H1 (cell line): ENCODE measurements around the gene CBARP. TPM values are rescaled to one million over a fixed set of nuclear protein-coding genes. Genes with fewer than 3 reads are reported as not detected.

Experiments
- CTCF ChIA-PET: fragments of 300-600 bp; sonication (Branson Sonifier 250); formaldehyde crosslinking; loops from one replicate; lab custom pipeline; 2021; ENCODE audit not compliant: partially characterized antibody; lab: Charles Lee
- POLR2A ChIA-PET: fragments of 300-600 bp; sonication (Branson Sonifier 250); formaldehyde crosslinking; loops from one replicate; lab custom pipeline; 2021; ENCODE audit warnings: inconsistent platforms; ENCODE audit not compliant: partially characterized antibody; lab: Charles Lee
- DNase-seq, 2 experiments: peaks; one replicate each; pipeline versions ENCODE4 v3.0.0 to v3.0.0-alpha.2; 2010 to 2022; ENCODE audit warnings: low spot score in 2 of 2, low read depth in 1 of 2, mixed read lengths in 1 of 2
- FAIRE-seq: peaks from 2 replicates; lab custom pipeline; 2011; peaks lifted over from hg19 to GRCh38; lab: Jason Lieb, UNC
- H2AFZ ChIP-seq: 2 replicates; pipeline ENCODE4 v1.8.1; 2012; ENCODE audit warnings: low read length, inconsistent platforms
- H2AK5ac ChIP-seq: 2 replicates; pipeline ENCODE4 v1.6.1; 2013; ENCODE audit warnings: low read depth, low read length
- H2BK120ac ChIP-seq: replicated peaks from 2 replicates; pipeline ENCODE3; 2013; ENCODE audit warnings: low read depth, low read length, inconsistent platforms
- H2BK12ac ChIP-seq: 2 replicates; pipeline ENCODE4 v1.6.1; 2013; ENCODE audit warnings: low read depth, low read length
- H2BK15ac ChIP-seq: 2 replicates; pipeline ENCODE4 v1.6.1; 2013; ENCODE audit warnings: low read length
- H2BK20ac ChIP-seq: 2 replicates; pipeline ENCODE4 v1.6.1; 2013; ENCODE audit warnings: low read length
- H2BK5ac ChIP-seq: 2 replicates; pipeline ENCODE4 v1.6.1; 2013; ENCODE audit warnings: low read depth, low read length
- H3K14ac ChIP-seq: 2 replicates; pipeline ENCODE4 v1.6.1; 2013; ENCODE audit warnings: inconsistent platforms; ENCODE audit not compliant: insufficient read length
- H3K18ac ChIP-seq: 2 replicates; pipeline ENCODE4 v1.6.1; 2013; ENCODE audit warnings: low read length; ENCODE audit errors: extremely low read depth
- H3K23ac ChIP-seq: 2 replicates; pipeline ENCODE4 v1.6.1; 2013; ENCODE audit warnings: inconsistent platforms; ENCODE audit not compliant: insufficient read length
- H3K23me2 ChIP-seq: 2 replicates; pipeline ENCODE4 v1.6.1; 2013; ENCODE audit warnings: low read depth, low read length
- H3K27ac ChIP-seq: 2 replicates; pipeline ENCODE4 v1.6.1; 2011; ENCODE audit warnings: low read depth, low read length, inconsistent platforms
- H3K27me3 ChIP-seq, 4 experiments: replicated peaks in 1 of 4; 1 replicate in 1 of 4; 2 replicates in 3 of 4; pipeline versions ENCODE4 v1.6.1 to v1.8.1; 2011 to 2013; ENCODE audit warnings: low read length in 3 of 4, mild to moderate bottlenecking in 3 of 4, inconsistent platforms in 2 of 4, mixed read lengths in 2 of 4, moderate library complexity in 1 of 4; ENCODE audit not compliant: control insufficient read depth in 3 of 4, insufficient read depth in 3 of 4; ENCODE audit errors: extremely low read depth in 1 of 4
- H3K36me3 ChIP-seq, 4 experiments: 2 replicates each; pipeline versions ENCODE4 v1.6.1 to v1.8.1; 2011 to 2013; ENCODE audit warnings: mild to moderate bottlenecking in 4 of 4, low read length in 3 of 4, moderate library complexity in 2 of 4, control low read depth in 1 of 4, inconsistent platforms in 1 of 4; ENCODE audit not compliant: insufficient read depth in 4 of 4, control insufficient read depth in 2 of 4
- H3K4ac ChIP-seq: replicated peaks from 2 replicates; pipeline ENCODE3; 2013; ENCODE audit warnings: low read length, low read depth, mixed read lengths, inconsistent platforms; ENCODE audit not compliant: insufficient read length
- H3K4me1 ChIP-seq, 4 experiments: replicated peaks in 1 of 4; 1 replicate in 1 of 4; 2 replicates in 3 of 4; pipeline versions ENCODE4 v1.6.1 to v1.8.1; 2011 to 2013; ENCODE audit warnings: low read length in 3 of 4, inconsistent platforms in 2 of 4, mixed read lengths in 1 of 4; ENCODE audit not compliant: insufficient read depth in 4 of 4, control insufficient read depth in 3 of 4
- H3K4me2 ChIP-seq, 2 experiments: 2 replicates each; pipeline versions ENCODE4 v1.6.1 to v1.8.1; 2011 to 2013; ENCODE audit warnings: low read depth in 2 of 2, low read length in 2 of 2, control low read depth in 1 of 2, inconsistent platforms in 1 of 2, mild to moderate bottlenecking in 1 of 2; ENCODE audit not compliant: insufficient read depth in 1 of 2
- H3K4me3 ChIP-seq, 4 experiments: fragments of 200-600, 300-600 bp in 1 of 4; sonication (generic), shearing (Covaris generic), sonication (Bioruptor Twin) in 1 of 4; 2 replicates each; pipeline versions ENCODE4 v1.5.1 to v1.8.1; 2011 to 2016; ENCODE audit warnings: low read length in 4 of 4, low read depth in 3 of 4, control low read depth in 2 of 4, inconsistent platforms in 2 of 4, mild to moderate bottlenecking in 2 of 4, mixed read lengths in 1 of 4, moderate library complexity in 1 of 4; ENCODE audit not compliant: insufficient read depth in 2 of 4; ENCODE audit errors: extremely low read depth in 1 of 4
- H3K56ac ChIP-seq: replicated peaks from 2 replicates; pipeline ENCODE3; 2013; ENCODE audit warnings: low read depth, mild to moderate bottlenecking, mixed read lengths, low read length, inconsistent platforms; ENCODE audit not compliant: insufficient read length
- H3K79me1 ChIP-seq: 2 replicates; pipeline ENCODE4 v1.6.1; 2013; ENCODE audit warnings: low read depth, low read length, control low read depth
- H3K79me2 ChIP-seq, 2 experiments: 2 replicates each; pipeline versions ENCODE4 v1.6.1 to v1.8.1; 2012 to 2013; ENCODE audit warnings: low read length in 2 of 2, mild to moderate bottlenecking in 2 of 2, inconsistent platforms in 1 of 2; ENCODE audit not compliant: insufficient read depth in 2 of 2, control insufficient read depth in 1 of 2
- H3K9ac ChIP-seq, 4 experiments: replicated peaks in 1 of 4; 1 replicate in 1 of 4; 2 replicates in 3 of 4; pipeline versions ENCODE4 v1.6.1 to v1.8.1; 2011 to 2013; ENCODE audit warnings: low read depth in 3 of 4, low read length in 3 of 4, control low read depth in 2 of 4, mild to moderate bottlenecking in 2 of 4, moderate library complexity in 2 of 4, inconsistent platforms in 1 of 4; ENCODE audit errors: extremely low read depth in 1 of 4
- H3K9me3 ChIP-seq, 2 experiments: 2 replicates each; pipeline versions ENCODE4 v1.6.1 to v1.8.1; 2012 to 2013; ENCODE audit warnings: mild to moderate bottlenecking in 2 of 2, moderate library complexity in 2 of 2, control low read depth in 1 of 2, inconsistent platforms in 1 of 2, low read depth in 1 of 2, low read length in 1 of 2, mixed read lengths in 1 of 2; ENCODE audit not compliant: insufficient read depth in 2 of 2
- H4K20me1 ChIP-seq, 2 experiments: replicated peaks in 1 of 2; 2 replicates each; pipeline versions ENCODE3 to v1.8.1; 2011 to 2013; ENCODE audit warnings: inconsistent platforms in 2 of 2, low read length in 2 of 2, mild to moderate bottlenecking in 1 of 2; ENCODE audit not compliant: insufficient read depth in 2 of 2, control insufficient read depth in 1 of 2
- H4K5ac ChIP-seq: 2 replicates; pipeline ENCODE4 v1.6.1; 2013; ENCODE audit warnings: low read length, low read depth, mixed read lengths, inconsistent platforms; ENCODE audit not compliant: insufficient read length
- H4K8ac ChIP-seq: 2 replicates; pipeline ENCODE4 v1.8.0; 2013; ENCODE audit warnings: mild to moderate bottlenecking, moderate library complexity, low read length, inconsistent platforms; ENCODE audit not compliant: insufficient read depth; ENCODE audit errors: extremely low read depth
- H4K91ac ChIP-seq: replicated peaks from 2 replicates; pipeline ENCODE3; 2013; ENCODE audit warnings: low read length, mixed read lengths, inconsistent platforms; ENCODE audit not compliant: insufficient read length
- JUND ChIP-seq: IDR thresholded peaks from 2 replicates; pipeline ENCODE4 v1.6.1; 2011; ENCODE audit warnings: mild to moderate bottlenecking, improper control_type of control experiment, low read length
- POLR2AphosphoS5 ChIP-seq: IDR thresholded peaks from 2 replicates; pipeline ENCODE4 v1.6.1; 2011; ENCODE audit warnings: low read depth, low read length
- WGBS, 2 experiments: shearing (Covaris generic) in 1 of 2; methylation state at CpG; one replicate each; pipeline versions ENCODE4 v1.1.6 to v1.1.7; 2013 to 2015; ENCODE audit warnings: low lambda C conversion rate in 2 of 2, mixed read lengths in 2 of 2, inconsistent platforms in 1 of 2, low coverage in 1 of 2, missing lambda C conversion rate in 1 of 2; ENCODE audit not compliant: insufficient replicate concordance in 2 of 2, insufficient coverage in 1 of 2, insufficient read length in 1 of 2; ENCODE audit errors: extremely low coverage in 1 of 2, missing lambda C conversion rate in 1 of 2; 5-methylcytosine and 5-hydroxymethylcytosine counted together
- polyA plus RNA-seq, 7 experiments: library from polyadenylated mRNA; depleted of rRNA in 3 of 7; stranded (reverse) in 5 of 7; unstranded in 2 of 7; fragments of >200 nt in 5 of 7; fragments of 200-250 nt in 2 of 7; gene quantifications; 1 replicate in 5 of 7; 2 replicates in 1 of 7; 4 replicates in 1 of 7; pipeline versions ENCODE4 v1.2.1 to v1.2.3, GENCODE V29; 2011 to 2013; ENCODE audit warnings: missing spikeins in 2 of 7, mixed read lengths in 2 of 7
- total RNA-seq: library from RNA; stranded (reverse); fragmentation: NEBNext Ultra II Directional; extraction: Animal tissue kit (Norgen Biotek cat#: 25700); gene quantifications from 2 replicates; pipeline ENCODE4 v1.2.1, GENCODE V29; 2021

The CBARP gene
- total and polyA plus RNA-seq, 2 of the 8 experiments (the other 6 are each of a cell fraction or from before 2014, with no cell fraction given), result 4.9 to 14.7 TPM

GRCh38 chr19:1255186-1256161 lies 17.7 kb upstream of the CBARP start:
- no peak overlapping the region for H3K27ac ChIP-seq
- H3K36me3 ChIP-seq, result peaks cover 26 to 75% (median 41%) of the 10 kb centered on the region in 4 experiments
- H2BK20ac ChIP-seq, result no peak overlapping the region
- H2BK12ac ChIP-seq, result no peak overlapping the region
- H2BK120ac ChIP-seq, result no peak overlapping the region
- no peak overlapping the region for H3K18ac ChIP-seq
- no peak overlapping the region for H3K14ac ChIP-seq
- peaks cover 9 to 45% of the 10 kb centered on the region in 2 experiments for H3K79me2 ChIP-seq
- H3K9ac ChIP-seq, result no peak overlapping the region
- H2AK5ac ChIP-seq, result no peak overlapping the region
- no peak overlapping the region for H3K4ac ChIP-seq
- no peak overlapping the region; the same call in 1 of the 2 replicates for H4K8ac ChIP-seq
- no peaks in the 10 kb centered on the region; a peak in 1 of 7 replicates for H3K27me3 ChIP-seq
- no peaks in the 10 kb centered on the region for H3K9me3 ChIP-seq
- DNase-seq, result no peak
- peaks cover 12% of the 10 kb centered on the region; the same call in 1 of the 2 replicates for H3K79me1 ChIP-seq
- no peak for FAIRE-seq
- H3K23ac ChIP-seq, result no peak overlapping the region
- H2BK15ac ChIP-seq, result no peak overlapping the region
- H4K5ac ChIP-seq, result no peak overlapping the region
- H3K4me2 ChIP-seq, result no peak overlapping the region
- no peak overlapping the region for H4K91ac ChIP-seq
- POLR2A ChIA-PET, result interaction anchor here (0.9 to 19.4 kb wide), 8 partner anchors 9 to 260 kb away, joined by 3 to 456 read pairs (median 4); partner anchors contain the start of genes ATP5F1D, CBARP, CIRBP and FAM174C
- no peak overlapping the region for H3K4me3 ChIP-seq
- peaks cover 0 to 38% (median 23%) of the 10 kb centered on the region in 4 experiments; a peak in 6 of 7 replicates for H3K4me1 ChIP-seq
- peak; percentile 27; the same call in 1 of the 2 replicates for TF ChIP-seq POLR2AphosphoS5
- TF ChIP-seq JUND, result no peak
- H3K56ac ChIP-seq, result no peak overlapping the region
- peaks cover 6% of the 10 kb centered on the region; the same call in 1 of the 2 replicates for H3K23me2 ChIP-seq
- WGBS, 2 experiments, result 95% methylated on average over 43 of the region's 52 CpGs; no CpG with 5 or more reads in 1 of the 2 experiments
- CTCF ChIA-PET, result interaction anchor here (0.6 to 15.9 kb wide), 6 partner anchors 9 to 222 kb away, joined by 3 to 212 read pairs (median 4); partner anchors contain the start of gene ATP5F1D
- peaks cover 24 to 37% of the 10 kb centered on the region in 2 experiments for H4K20me1 ChIP-seq
- H2AFZ ChIP-seq, result no peak overlapping the region
- no peak overlapping the region for H2BK5ac ChIP-seq
